Cerebellar cortex (tissue), 1 donor: Measurements from ENCODE around the gene POU3F3.

Experiments used
- DNase-seq: peaks from one replicate; pipeline ENCODE4 v3.0.0-alpha.2; 2015; ENCODE audit warnings: low spot score

The POU3F3 gene

GRCh38 chr2:104876606-104877570, 23.0 kb downstream of the POU3F3 start:
- peak; percentile 74 for DNase-seq

GRCh38 chr2:104878863-104879512, 25.1 kb downstream of the POU3F3 start:
- DNase-seq = no peak

DNA sequence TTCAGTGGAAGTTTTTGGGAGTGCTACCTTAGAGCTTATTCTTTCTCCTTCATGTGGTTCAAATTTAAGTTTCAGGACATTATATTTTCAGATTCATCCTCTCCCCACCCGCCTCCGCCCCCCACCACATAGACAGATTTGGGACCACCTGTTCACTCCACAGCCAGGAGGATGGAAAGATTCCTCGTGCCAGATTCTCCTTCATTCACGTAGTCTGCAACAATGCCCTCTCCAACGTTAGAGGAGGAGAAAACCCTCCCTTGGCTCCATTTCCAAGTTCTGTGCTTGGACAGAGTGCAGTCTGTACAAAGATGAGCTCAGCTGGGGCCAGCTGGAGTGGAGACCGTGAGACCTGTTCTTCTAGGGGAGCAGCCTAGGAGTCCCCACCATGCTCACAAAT, 26.2 kb downstream of the POU3F3 start:
- DNase-seq = no peak

DNA sequence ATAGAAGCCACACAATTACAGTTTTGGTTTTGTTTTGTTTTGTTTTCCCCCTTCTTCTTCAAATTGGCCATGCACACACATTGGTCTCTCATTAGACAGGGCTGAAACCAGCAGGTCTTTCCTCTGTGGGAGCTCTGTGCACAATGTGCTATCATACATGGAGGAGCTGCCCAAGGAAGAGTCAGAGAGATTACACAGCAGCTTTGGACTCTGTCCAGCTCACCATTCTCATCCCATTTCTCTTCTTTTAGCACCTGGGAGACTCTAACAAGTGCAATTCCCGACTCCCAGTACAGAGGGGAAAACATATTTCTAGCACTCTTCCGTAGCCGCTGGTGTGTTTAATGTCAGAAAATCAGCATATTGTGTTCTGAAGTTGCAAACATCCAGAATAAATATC, 29.4 kb downstream of the POU3F3 start:
- DNase-seq = no peak

DNA sequence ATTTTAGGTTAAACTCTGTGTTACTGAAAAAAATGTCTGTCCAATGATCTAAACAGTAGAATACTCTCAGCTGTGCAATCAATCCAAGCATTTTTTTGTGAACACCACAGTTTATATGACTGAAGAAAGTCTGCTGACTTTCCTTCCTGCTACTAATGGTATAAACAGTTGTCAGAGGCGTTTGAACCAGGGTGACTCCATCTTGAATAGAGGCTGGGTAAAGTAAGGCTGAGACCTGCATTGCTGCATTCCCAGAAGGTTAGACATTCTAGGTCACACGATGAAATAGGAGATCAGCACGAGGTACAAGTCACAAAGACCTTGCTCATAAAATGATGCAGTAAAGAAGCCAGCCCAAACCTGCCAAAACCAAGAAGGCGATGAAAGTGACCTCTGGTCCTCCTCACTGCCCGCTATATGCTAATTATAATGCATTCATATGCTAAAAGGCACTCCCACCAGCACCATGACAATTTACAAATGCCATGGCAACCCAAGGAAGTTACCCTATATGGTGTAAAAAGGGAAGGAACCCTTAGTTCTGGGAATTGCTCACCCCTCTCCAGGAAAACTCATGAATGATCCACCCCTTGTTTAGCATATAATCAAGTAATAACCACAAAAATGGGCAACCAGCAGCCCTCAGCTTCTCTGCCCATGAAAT, 31.3 kb downstream of the POU3F3 start:
- DNase-seq = no peak

- no peak for DNase-seq
Measured at GRCh38 chr2:104887676-104888075, 33.8 kb downstream of the POU3F3 start.

DNA sequence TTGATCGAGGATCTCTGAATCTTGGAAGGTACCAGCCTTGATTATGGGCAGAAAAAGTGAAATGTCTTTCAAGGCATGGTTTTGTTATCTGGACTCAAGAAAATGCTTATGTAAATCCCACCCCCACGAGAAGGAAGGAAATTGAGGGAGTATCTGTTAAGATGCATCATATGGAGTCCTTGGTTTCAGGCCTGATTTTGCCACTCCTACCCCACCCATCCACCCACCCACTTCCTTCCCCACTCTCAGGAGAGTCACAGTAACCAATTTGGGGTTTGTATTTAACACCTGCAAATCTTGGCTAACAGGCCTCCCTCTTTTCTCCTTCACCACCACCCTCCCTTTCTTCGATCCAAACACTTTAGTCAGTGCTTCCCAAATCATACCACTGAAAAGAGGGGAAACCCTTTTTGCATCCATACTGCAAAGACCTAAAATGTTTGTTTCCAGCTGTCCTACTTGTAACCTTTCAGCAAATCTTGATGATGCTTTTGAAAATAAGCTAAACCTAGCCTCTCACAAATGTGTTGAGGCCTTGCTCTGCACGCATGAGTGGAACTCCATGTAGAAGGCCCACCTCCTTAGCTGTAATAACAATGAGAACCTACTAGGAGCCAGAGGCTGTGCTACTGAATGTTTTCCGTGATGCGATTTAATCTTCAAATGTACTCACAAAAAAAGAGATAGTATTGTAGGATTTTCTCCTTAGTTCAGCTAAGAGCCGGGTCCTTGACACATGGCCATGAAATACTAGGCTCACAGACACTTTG, 34.8 kb downstream of the POU3F3 start:
- no peak for DNase-seq

- no peak for DNase-seq
Measured at GRCh38 chr2:104889291-104889959, 35.5 kb downstream of the POU3F3 start.

DNA sequence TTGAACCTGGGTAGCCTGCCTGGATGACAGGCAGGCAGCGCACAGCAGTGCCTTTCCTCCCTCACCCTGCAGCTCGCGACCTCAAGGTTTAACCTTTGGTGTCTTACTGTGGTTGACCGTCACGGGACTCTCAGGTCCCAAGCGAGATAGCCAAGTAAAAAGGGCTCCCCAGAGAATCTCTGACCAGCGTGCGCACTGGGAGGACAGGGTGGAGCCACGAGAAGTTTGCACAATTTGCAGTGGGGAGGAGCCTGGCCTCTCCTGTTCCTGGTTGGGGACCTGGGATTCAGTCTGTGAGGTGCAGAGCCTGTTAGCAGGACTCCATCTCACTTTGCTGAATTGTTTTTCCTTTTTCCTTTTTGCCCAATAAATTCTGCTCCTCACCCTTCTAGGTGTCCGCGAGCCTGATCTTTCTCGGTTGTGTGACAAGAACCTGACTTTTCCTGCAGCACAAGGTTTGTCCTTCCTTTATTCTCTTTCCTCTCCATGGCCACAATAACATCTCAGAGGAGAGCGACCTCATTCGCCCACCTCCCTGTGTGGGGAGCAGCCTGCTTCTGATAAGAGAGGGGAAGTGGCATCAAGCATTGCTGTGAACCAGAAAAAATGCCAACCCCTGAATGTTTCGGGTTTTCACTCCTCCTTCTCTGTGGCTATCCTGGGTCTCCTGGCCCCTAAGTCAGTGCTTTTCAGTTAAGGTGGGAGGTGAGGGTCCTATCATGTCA, 36.2 kb downstream of the POU3F3 start:
- DNase-seq = no peak

DNA sequence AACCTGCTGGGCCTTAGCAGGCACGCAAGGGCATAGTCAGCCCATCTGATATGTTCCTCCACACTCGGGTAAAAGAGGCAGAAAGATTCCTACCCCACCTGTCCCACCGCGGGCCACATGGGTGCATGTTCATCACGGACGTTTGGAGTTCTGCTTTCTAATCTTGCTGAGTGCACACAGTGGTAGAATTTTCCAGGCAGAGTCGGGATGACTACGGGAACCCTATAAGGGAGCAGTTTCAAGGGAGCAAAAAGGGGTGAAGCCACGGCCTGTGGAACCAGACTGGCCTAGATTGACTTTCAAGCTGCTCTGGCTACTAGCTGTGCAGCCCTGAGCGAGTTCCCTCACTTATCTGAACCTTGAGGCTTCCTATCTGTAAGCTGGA, 36.8 kb downstream of the POU3F3 start:
- DNase-seq = no peak

DNA sequence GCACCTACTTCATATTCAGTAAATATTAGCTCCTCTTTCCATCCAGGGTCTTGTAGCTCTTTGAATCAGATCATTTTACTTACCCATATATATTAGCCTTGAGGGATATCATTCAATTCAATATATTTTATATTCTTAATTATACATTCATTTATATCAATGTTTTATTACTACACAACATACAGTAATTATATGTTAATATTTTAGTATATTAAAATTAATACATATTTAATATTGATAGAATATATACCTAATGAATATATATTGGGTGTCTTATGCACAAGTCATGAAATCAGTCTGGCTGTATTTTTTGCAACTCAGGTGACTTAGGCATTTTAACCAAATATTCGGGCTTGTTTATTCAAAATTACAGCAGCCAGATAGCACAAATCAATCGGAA, 37.2 kb downstream of the POU3F3 start:
- DNase-seq = no peak

DNA sequence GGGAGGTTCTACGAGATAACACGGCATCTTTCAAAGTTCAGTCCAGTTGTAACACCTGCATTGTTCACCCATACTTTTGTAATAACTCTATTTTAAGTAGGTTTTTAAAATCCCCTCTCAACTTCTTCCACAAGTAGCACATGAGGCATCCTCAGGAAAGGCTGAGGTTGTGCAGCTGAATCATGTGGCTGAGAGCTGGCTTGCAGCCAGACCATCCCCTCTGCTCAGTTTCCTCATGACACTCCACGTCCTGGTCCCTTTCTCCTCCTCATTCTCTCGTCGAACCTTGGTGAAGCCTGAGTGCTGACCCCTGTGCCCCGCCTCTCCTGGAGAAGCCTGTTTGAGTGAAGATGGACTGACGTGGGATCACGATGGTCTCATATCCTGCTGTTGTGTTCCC, 42.5 kb downstream of the POU3F3 start:
- DNase-seq = no peak

DNA sequence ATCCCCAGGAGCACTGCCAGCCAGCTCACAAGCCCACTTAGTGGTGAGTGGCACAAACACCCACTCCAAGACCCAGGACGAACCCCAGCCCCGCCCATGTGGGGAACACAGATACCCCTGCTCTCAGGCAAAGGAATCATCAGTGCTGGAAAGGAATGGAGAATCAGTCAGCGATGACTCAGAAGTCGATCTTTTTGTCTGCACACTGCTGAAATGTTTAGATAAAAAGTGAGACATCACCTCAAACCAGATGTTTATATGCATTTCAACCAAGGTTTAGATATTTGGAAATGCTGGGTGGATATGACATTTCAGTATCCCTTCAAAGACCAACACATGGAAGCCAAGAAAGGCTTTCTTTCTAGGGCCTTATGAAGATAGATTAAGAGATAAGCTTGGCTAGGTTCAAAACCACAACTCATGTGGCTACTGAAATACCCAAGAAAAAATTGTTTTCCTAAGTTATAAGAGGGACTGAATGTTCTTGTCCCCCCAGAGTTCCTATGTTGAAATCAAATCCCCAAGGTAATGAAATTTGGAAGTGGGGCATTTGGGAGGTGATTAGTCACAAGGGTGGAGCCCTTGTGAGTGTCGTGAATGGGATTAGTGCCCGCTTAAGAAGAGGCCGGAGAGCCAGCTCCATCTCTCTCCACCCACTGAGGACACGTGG, 43.7 kb downstream of the POU3F3 start:
- no peak for DNase-seq

GRCh38 chr2:104900608-104901007, 46.7 kb downstream of the POU3F3 start:
- no peak for DNase-seq

DNA sequence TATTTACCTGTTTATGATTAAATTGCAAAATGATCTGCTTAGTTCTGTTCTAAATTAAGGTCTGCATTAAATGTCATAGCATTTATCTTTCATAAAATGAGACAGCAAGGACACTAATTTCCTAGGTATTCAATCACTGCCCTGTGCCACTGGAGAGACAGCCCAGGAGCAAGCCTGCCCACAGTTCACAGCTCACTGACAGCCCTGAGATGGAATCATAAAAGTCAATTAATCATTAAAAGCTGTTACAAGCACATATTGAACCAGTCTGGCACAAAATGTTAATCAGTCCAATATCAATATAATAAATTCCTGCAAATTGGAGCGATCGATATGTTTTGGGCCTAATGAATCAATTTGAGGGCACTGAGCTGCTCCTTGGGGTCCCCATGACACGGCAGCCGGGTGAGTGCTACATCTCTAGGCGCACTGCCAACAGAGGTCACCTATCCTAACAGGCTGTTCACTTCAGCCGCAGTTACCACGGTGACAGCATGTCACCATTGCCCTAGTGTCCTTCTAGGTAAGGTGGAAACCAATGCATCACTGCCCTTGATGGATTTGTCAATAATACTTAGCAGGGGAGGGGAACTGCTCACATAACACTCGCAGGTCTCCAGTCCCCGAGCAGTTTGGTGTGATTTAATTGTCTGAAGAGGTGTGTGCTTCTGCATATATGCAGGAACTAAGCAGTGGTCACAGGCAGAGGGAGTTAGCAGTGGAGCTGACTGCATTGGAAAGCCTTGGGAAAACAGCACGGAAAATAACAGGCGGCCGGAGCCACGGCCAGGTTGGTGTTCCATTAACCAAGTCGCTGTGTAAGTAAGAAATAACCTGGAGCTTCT, 47.3 kb downstream of the POU3F3 start:
- no peak for DNase-seq

GRCh38 chr2:104902317-104902716, 48.4 kb downstream of the POU3F3 start:
- DNase-seq = no peak
